AG04449 (cell line): ENCODE results near the gene ARAP2.

Experiments used
- CTCF ChIA-PET: fragments of 350-600 bp; formaldehyde crosslinking; extraction: SDS; loops from one replicate; lab custom pipeline; 2021; ENCODE audit warnings: antibody characterized with exemption; lab: Yijun Ruan, JAX
- POLR2A ChIA-PET: fragments of 400-600, 350-600 bp; formaldehyde crosslinking; extraction: SDS; loops from one replicate; lab custom pipeline; 2020; ENCODE audit warnings: antibody characterized with exemption, inconsistent platforms; lab: Yijun Ruan, JAX
- DNase-seq: peaks from one replicate; pipeline ENCODE4 v3.0.0-alpha.2; 2010; ENCODE audit warnings: low read depth, low spot score
- H3K4me3 ChIP-seq: 2 replicates; pipeline ENCODE4 v1.5.1; 2011; ENCODE audit warnings: low read depth, mild to moderate bottlenecking, control low read depth, low read length
- TF ChIP-seq, protein P1 (sequence below): IDR thresholded peaks from one replicate; pipeline ENCODE4 v1.5.1; 2011; ENCODE audit warnings: mild to moderate bottlenecking, moderate library complexity, low read length, control low read depth, inconsistent platforms; ENCODE audit not compliant: insufficient read depth; ENCODE audit errors: missing control alignments

The ARAP2 gene

DNA sequence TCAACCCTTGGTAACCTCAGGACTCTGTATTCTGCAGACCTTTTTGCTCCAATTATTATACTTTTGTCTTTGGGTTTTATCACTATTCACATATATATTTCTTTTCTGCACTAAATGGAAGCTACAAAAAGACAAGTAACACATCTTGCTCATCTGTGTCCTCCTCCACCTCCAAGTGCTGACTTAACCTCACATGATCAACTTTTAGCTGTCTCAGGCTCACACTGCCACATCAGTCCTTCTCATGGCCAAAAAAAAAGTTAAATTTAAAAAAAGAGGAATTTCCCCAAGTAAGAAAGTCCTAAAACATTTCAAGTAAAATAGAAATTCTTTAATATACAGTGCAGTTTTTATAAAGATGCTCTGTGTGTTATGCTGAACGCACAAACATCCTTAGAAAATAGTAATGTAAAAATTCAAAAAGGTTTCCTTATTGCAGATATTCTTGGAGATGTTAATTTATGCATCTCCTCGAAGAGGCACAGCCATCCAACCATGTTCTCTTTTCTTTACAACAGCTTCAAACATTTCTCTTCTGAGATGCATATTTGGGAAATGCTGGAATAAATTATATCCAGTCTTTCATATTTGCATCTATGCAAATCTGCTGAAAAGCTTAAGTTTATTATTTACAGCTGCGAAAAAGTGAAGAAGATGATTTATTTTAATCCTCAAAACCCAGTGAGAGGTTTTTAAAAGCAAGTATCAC, 37.6 kb downstream of the ARAP2 start:
- DNase-seq = no peak
- ChIA-PET CTCF (no interaction called here), POLR2A (no interaction called here)
- no peak overlapping the region for H3K4me3 ChIP-seq
- TF ChIP-seq, protein P1, sequence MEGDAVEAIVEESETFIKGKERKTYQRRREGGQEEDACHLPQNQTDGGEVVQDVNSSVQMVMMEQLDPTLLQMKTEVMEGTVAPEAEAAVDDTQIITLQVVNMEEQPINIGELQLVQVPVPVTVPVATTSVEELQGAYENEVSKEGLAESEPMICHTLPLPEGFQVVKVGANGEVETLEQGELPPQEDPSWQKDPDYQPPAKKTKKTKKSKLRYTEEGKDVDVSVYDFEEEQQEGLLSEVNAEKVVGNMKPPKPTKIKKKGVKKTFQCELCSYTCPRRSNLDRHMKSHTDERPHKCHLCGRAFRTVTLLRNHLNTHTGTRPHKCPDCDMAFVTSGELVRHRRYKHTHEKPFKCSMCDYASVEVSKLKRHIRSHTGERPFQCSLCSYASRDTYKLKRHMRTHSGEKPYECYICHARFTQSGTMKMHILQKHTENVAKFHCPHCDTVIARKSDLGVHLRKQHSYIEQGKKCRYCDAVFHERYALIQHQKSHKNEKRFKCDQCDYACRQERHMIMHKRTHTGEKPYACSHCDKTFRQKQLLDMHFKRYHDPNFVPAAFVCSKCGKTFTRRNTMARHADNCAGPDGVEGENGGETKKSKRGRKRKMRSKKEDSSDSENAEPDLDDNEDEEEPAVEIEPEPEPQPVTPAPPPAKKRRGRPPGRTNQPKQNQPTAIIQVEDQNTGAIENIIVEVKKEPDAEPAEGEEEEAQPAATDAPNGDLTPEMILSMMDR = no peak

DNA sequence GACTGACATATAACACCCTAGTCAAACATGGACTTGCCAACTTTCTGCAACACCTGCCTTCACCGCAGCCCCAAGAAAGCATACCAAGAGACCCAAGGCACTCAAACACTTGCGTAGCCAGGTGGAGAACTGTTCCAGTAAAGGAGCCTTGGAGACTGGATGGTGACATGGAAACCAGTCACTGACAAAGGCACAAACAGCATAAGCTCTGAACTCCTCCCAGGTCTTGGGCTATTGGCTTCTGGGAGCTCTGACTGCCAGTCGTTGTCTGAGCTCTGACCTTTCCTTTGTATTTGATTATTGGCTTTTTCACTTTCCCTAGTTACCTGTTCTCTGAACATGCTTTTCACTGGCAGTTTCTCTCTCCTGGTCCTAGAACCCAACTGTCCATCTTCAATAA, 38.3 kb downstream of the ARAP2 start:
- TF ChIP-seq, protein P1 = no peak
- ChIA-PET POLR2A (no interaction called here), CTCF (no interaction called here)
- no peak for DNase-seq
- H3K4me3 ChIP-seq = no peak overlapping the region

DNA sequence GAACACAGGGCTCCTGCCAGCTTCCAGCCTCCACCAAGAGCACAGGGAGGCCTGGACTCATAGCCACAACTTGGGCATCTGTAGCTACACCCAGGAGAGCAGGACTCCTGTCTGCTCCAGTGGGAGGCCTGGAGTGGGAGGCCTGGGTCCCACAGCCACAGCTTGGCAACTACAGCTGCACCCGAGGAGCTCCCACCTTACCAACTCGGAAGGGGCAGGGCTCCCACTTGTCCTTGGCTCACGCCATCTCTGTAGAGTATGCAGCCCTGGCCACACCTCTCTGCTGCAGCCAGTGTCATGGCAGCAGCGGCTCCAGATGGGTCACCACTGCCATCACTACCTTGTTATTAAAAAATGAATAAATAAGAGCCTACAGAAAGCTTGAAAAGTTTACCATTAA, 45.5 kb downstream of the ARAP2 start:
- TF ChIP-seq, protein P1 = no peak
- ChIA-PET CTCF (no interaction called here), POLR2A (no interaction called here)
- no peak overlapping the region for H3K4me3 ChIP-seq
- no peak for DNase-seq

DNA sequence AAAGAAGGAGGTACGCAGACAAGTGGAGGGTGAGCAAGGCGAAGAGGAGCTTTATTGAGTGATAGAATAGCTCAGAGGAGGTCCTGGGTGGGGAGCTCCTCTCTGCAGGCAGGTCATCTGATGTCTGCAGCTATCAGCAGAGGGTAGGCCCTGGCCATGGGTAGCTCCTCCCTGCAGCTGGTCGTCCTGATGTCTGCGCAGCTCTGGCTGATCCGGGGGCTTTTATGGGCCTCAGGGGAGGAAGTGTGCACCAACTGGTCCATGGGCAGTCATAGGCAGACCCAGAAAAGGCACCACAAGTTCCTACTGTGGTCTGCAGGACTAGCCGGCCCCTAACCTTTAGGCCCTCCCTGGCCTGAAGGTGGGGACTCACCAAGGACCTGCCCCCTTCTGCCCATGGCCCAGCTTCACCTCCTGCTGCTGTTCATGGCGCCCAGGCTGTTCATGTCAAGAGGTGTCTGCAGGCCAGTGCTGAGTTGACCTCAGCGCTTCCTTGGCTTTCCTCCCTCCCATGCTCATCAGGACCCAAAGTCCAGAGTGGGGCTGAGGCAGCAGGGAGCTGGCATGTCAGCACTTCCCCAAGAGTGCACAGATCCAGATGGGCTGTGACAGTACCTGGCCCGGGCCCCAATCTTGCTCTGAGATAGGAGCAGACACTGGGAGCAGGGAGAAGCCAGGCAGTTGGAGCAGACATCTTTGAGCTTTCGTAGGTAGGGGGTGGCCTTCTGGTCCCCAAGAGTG, 46.1 kb downstream of the ARAP2 start:
- TF ChIP-seq, protein P1 = no peak
- CTCF ChIA-PET = no interaction called here
- no peak overlapping the region for H3K4me3 ChIP-seq
- POLR2A ChIA-PET = no interaction called here
- no peak for DNase-seq

DNA sequence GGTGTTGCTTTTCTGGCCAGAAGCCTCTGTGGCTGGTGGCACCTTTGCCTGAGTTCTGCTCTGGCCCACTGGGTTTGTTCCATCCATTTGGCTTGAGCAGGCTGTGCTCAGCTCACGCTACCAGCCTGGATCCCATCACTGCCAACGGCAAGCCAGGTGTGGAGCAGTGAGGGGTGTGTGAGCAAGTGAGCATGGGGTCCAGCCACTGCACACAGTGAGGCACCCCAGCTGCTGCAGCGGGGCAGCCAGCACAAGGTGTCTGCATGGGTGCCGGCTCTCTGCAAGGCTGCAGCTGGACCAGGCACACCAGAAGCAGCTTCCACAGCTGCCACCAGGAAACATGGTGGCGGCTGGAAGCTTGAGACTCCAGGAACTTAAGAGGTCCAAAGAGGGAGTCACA, 46.8 kb downstream of the ARAP2 start:
- ChIA-PET CTCF (no interaction called here), POLR2A (no interaction called here)
- TF ChIP-seq, protein P1 = no peak
- DNase-seq = no peak
- no peak overlapping the region for H3K4me3 ChIP-seq

DNA sequence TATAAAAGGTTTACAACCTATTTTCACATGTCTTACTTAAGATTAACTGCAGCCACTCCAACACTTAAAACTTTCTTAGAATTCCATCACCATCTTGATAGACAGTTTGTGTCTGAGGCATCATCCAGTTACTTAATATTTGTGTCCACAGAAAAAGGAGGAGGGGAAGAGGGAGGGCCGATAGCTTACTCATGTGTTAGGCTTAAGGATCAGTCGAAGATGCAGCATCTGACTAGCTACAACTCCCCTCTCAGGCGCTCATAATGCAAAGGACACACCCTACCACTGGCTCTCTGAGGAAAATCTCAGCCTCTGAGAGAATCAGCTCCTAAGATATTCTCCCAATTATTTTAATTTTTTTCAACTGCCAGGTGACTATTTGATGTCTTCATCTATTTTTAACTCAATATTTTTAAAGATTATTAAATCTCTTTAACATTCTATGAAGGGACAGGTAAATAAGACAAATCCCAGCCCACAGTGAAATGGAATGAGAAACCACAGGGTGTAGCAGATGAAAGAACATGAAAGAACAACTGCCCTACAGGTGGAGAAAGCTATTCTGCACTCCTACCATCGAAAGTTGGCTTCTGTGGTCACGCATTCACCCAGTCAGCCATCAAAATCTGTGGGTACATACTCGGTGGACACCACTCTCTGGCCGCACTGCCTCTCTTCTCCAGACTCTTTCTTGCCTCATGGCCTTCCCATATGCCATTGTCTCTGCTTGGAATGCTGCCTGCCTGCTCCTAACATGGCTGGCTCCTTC, 48.0 kb downstream of the ARAP2 start:
- CTCF ChIA-PET = no interaction called here
- no peak for DNase-seq
- POLR2A ChIA-PET = no interaction called here
- no peak overlapping the region for H3K4me3 ChIP-seq
- TF ChIP-seq, protein P1 = no peak
